OCI-LY7 (cell line): Measurements from ENCODE around the gene COPZ2.

Source experiments
- EZH2phosphoT487 ChIP-seq: fragments of 200-600 bp; sonication (generic); IDR thresholded peaks from 2 replicates; pipeline ENCODE4 v1.6.1; 2018; ENCODE audit warnings: low read depth, borderline replicate concordance, mild to moderate bottlenecking, mixed run types, antibody characterized with exemption, low read length, moderate library complexity, mixed read lengths
- TF ChIP-seq, protein P1 (sequence below): fragments of 200-600 bp; sonication (generic); conservative IDR thresholded peaks from 2 replicates; pipeline ENCODE4 v1.5.1; 2014; ENCODE audit warnings: mild to moderate bottlenecking, antibody characterized with exemption, low read length, moderate library complexity, mixed read lengths

- TF ChIP-seq, protein P1, sequence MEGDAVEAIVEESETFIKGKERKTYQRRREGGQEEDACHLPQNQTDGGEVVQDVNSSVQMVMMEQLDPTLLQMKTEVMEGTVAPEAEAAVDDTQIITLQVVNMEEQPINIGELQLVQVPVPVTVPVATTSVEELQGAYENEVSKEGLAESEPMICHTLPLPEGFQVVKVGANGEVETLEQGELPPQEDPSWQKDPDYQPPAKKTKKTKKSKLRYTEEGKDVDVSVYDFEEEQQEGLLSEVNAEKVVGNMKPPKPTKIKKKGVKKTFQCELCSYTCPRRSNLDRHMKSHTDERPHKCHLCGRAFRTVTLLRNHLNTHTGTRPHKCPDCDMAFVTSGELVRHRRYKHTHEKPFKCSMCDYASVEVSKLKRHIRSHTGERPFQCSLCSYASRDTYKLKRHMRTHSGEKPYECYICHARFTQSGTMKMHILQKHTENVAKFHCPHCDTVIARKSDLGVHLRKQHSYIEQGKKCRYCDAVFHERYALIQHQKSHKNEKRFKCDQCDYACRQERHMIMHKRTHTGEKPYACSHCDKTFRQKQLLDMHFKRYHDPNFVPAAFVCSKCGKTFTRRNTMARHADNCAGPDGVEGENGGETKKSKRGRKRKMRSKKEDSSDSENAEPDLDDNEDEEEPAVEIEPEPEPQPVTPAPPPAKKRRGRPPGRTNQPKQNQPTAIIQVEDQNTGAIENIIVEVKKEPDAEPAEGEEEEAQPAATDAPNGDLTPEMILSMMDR = no peak
- TF ChIP-seq EZH2phosphoT487 = no peak
These were observed 9.6 kb upstream of the COPZ2 start for GRCh38 chr17:48047113-48047740.
